HEK293 (cell line): Measurements from ENCODE around the gene NIPAL3.

Source experiments
- BCL11A ChIP-seq: fragments of 450-650 bp; formaldehyde crosslinking; IDR thresholded peaks from 2 replicates; pipeline ENCODE4 v1.5.1; 2016; ENCODE audit warnings: low read depth, missing biosample characterization, missing genetic modification characterization
- KLF7 ChIP-seq: fragments of 450-650 bp; formaldehyde crosslinking; IDR thresholded peaks from 2 replicates; pipeline ENCODE4 v1.5.1; 2016; ENCODE audit warnings: missing biosample characterization, missing genetic modification characterization, borderline replicate concordance
- ZFP41 ChIP-seq: fragments of 450-650 bp; formaldehyde crosslinking; IDR thresholded peaks from 2 replicates; pipeline ENCODE4 v1.5.1; 2016; ENCODE audit warnings: missing biosample characterization, missing genetic modification characterization, borderline replicate concordance
- ZNF248 ChIP-seq: fragments of 450-650 bp; formaldehyde crosslinking; IDR thresholded peaks from 2 replicates; pipeline ENCODE4 v1.5.1; 2017; ENCODE audit warnings: missing biosample characterization, missing genetic modification characterization
- ZNF366 ChIP-seq: fragments of 450-650 bp; formaldehyde crosslinking; conservative IDR thresholded peaks from 2 replicates; pipeline ENCODE4 v1.5.1; 2016; ENCODE audit warnings: missing biosample characterization, missing genetic modification characterization
- TF ChIP-seq, protein P1 (sequence below): fragments of 450-650 bp; formaldehyde crosslinking; IDR thresholded peaks from 2 replicates; pipeline ENCODE4 v1.5.0; 2017; ENCODE audit warnings: missing biosample characterization, missing genetic modification characterization, borderline replicate concordance
- TF ChIP-seq, protein P2 (sequence below): fragments of 450-650 bp; formaldehyde crosslinking; IDR thresholded peaks from 2 replicates; pipeline ENCODE4 v1.5.1; 2016; ENCODE audit warnings: missing biosample characterization, missing genetic modification characterization
- TF ChIP-seq, protein P3 (sequence below): fragments of 450-650 bp; formaldehyde crosslinking; IDR thresholded peaks from 2 replicates; pipeline ENCODE4 v1.5.1; 2016; ENCODE audit warnings: missing biosample characterization, missing genetic modification characterization

DNA sequence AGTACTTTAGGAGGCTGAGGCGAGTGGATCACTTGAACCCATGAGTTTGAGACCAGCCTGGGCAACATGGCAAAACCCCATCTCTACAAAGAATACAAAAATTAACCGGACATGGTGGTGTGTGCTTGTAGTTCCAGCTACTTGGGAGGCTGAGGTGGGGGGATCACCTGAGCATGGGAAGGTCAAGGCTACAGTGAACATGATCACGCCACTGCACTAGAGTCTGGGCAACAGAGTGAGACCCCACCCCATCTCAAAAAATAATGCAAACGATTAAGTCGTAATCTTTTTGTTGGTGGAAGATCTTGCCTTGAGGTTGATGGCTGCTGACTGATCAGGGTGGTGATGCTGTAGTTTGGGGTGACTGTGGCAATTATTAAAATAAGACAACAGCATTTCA lies 93.3 kb downstream of the NIPAL3 start:
- TF ChIP-seq, protein P1, sequence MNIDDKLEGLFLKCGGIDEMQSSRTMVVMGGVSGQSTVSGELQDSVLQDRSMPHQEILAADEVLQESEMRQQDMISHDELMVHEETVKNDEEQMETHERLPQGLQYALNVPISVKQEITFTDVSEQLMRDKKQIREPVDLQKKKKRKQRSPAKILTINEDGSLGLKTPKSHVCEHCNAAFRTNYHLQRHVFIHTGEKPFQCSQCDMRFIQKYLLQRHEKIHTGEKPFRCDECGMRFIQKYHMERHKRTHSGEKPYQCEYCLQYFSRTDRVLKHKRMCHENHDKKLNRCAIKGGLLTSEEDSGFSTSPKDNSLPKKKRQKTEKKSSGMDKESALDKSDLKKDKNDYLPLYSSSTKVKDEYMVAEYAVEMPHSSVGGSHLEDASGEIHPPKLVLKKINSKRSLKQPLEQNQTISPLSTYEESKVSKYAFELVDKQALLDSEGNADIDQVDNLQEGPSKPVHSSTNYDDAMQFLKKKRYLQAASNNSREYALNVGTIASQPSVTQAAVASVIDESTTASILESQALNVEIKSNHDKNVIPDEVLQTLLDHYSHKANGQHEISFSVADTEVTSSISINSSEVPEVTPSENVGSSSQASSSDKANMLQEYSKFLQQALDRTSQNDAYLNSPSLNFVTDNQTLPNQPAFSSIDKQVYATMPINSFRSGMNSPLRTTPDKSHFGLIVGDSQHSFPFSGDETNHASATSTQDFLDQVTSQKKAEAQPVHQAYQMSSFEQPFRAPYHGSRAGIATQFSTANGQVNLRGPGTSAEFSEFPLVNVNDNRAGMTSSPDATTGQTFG (tag by site-specific recombination), result no peak
- TF ChIP-seq BCL11A (no peak), ZFP41 (tag by site-specific recombination) (no peak), KLF7 (no peak), ZNF366 (tag by site-specific recombination) (no peak), ZNF248 (tag by site-specific recombination) (no peak)
- TF ChIP-seq, protein P2, sequence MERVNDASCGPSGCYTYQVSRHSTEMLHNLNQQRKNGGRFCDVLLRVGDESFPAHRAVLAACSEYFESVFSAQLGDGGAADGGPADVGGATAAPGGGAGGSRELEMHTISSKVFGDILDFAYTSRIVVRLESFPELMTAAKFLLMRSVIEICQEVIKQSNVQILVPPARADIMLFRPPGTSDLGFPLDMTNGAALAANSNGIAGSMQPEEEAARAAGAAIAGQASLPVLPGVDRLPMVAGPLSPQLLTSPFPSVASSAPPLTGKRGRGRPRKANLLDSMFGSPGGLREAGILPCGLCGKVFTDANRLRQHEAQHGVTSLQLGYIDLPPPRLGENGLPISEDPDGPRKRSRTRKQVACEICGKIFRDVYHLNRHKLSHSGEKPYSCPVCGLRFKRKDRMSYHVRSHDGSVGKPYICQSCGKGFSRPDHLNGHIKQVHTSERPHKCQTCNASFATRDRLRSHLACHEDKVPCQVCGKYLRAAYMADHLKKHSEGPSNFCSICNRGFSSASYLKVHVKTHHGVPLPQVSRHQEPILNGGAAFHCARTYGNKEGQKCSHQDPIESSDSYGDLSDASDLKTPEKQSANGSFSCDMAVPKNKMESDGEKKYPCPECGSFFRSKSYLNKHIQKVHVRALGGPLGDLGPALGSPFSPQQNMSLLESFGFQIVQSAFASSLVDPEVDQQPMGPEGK (tag by site-specific recombination), result no peak
- TF ChIP-seq, protein P3, sequence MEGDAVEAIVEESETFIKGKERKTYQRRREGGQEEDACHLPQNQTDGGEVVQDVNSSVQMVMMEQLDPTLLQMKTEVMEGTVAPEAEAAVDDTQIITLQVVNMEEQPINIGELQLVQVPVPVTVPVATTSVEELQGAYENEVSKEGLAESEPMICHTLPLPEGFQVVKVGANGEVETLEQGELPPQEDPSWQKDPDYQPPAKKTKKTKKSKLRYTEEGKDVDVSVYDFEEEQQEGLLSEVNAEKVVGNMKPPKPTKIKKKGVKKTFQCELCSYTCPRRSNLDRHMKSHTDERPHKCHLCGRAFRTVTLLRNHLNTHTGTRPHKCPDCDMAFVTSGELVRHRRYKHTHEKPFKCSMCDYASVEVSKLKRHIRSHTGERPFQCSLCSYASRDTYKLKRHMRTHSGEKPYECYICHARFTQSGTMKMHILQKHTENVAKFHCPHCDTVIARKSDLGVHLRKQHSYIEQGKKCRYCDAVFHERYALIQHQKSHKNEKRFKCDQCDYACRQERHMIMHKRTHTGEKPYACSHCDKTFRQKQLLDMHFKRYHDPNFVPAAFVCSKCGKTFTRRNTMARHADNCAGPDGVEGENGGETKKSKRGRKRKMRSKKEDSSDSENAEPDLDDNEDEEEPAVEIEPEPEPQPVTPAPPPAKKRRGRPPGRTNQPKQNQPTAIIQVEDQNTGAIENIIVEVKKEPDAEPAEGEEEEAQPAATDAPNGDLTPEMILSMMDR (tag by site-specific recombination), result no peak
